ENCODE data around the gene PGPEP1.

- TF ChIP-seq CTCF (IDR thresholded peaks at IDR 0.05) (no peak), POLR2A (IDR thresholded peaks at IDR 0.05; ENCODE audit: low read depth) (no peak)
These were observed 27.0 kb upstream of the PGPEP1 start for GRCh38 chr19:18313398-18313797.

Measured in esophagus muscularis mucosa (tissue), 3 donors.